HepG2 (cell line): ENCODE results near the gene GDI1. TPM values are rescaled to one million over a fixed set of nuclear protein-coding genes. Genes with fewer than 3 reads are reported as not detected.

ENCODE experiments used
- ATAC-seq: fragments of 200-7000 bp; cut with Tn5 transposase; 3 replicates; pipeline ENCODE4 v1.9.1; 2020; ENCODE audit warnings: mild to moderate bottlenecking, moderate library complexity
- BruUV-seq: library from RNA; stranded (reverse); fragments of 400-500 nt; replicated peaks from 2 replicates; lab custom pipeline; 2021; lab: Mats Ljungman, UMichigan
- CTCF ChIA-PET: fragments of 300-600 bp; formaldehyde crosslinking; extraction: SDS; loops from one replicate; lab custom pipeline; 2021; ENCODE audit warnings: low total read pairs, inconsistent platforms, low intra/inter-chr PET ratio; lab: Yijun Ruan, JAX
- POLR2A ChIA-PET: fragments of 350-600 bp; sonication (Branson Sonifier 250); formaldehyde crosslinking; loops from one replicate; lab custom pipeline; 2020; ENCODE audit warnings: antibody characterized with exemption, inconsistent platforms; lab: Yijun Ruan, JAX
- DNase-seq: peaks from one replicate; pipeline ENCODE4 v3.0.0-alpha.2; 2015; ENCODE audit warnings: low spot score
- FAIRE-seq: peaks from 3 replicates; lab custom pipeline; 2011; peaks lifted over from hg19 to GRCh38; lab: Jason Lieb, UNC
- H2AFZ ChIP-seq: one replicate; pipeline ENCODE4 v1.6.1; 2011; ENCODE audit warnings: low read length, inconsistent platforms
- H3K27ac ChIP-seq: fragments of 300-600 bp; 3 replicates; pipeline ENCODE4 v1.8.0; 2011; ENCODE audit warnings: mixed run types, mild to moderate bottlenecking, mixed read lengths, low read length, inconsistent platforms; ENCODE audit not compliant: insufficient read depth; ENCODE audit errors: extremely low read length
- H3K27me3 ChIP-seq, 2 experiments: fragments of 200-600 bp in 1 of 2; 2 replicates in 1 of 2; 3 replicates in 1 of 2; pipeline versions ENCODE4 v1.6.0 to v1.8.0; 2011; ENCODE audit warnings: low read length in 2 of 2, mild to moderate bottlenecking in 2 of 2, moderate library complexity in 2 of 2, inconsistent platforms in 1 of 2; ENCODE audit not compliant: insufficient read depth in 2 of 2, control insufficient read depth in 1 of 2
- H3K36me3 ChIP-seq, 2 experiments: fragments of 200-600 bp in 1 of 2; replicated peaks in 1 of 2; 2 replicates in 1 of 2; 3 replicates in 1 of 2; pipeline versions ENCODE4 v1.5.1 to v1.8.0; 2011; ENCODE audit warnings: low read length in 2 of 2, inconsistent platforms in 1 of 2; ENCODE audit not compliant: insufficient read depth in 2 of 2, control insufficient read depth in 1 of 2
- H3K4me1 ChIP-seq: 2 replicates; pipeline ENCODE4 v1.5.1; 2012; ENCODE audit warnings: low read length, inconsistent platforms; ENCODE audit not compliant: insufficient read depth
- H3K4me2 ChIP-seq: 2 replicates; pipeline ENCODE4 v1.6.0; 2011; ENCODE audit warnings: low read depth, low read length, inconsistent platforms
- H3K4me3 ChIP-seq, 3 experiments: fragments of 200-600 bp in 1 of 3; sonication (generic), shearing (Covaris generic) in 1 of 3; replicated peaks in 1 of 3; 2 replicates each; pipeline ENCODE4 v1.5.1; 2011 to 2016; ENCODE audit warnings: low read length in 3 of 3, inconsistent platforms in 2 of 3, low read depth in 2 of 3, mild to moderate bottlenecking in 2 of 3, control low read depth in 1 of 3, mixed read lengths in 1 of 3; ENCODE audit not compliant: insufficient read depth in 1 of 3
- H3K79me2 ChIP-seq: one replicate; pipeline ENCODE4 v1.6.1; 2011; ENCODE audit warnings: low read length, inconsistent platforms; ENCODE audit not compliant: insufficient read depth
- H3K9ac ChIP-seq: 2 replicates; pipeline ENCODE4 v1.6.0; 2011; ENCODE audit warnings: mild to moderate bottlenecking, low read depth, low read length, inconsistent platforms; ENCODE audit not compliant: insufficient read depth
- H3K9me3 ChIP-seq: 2 replicates; pipeline ENCODE4 v1.5.1; 2012; ENCODE audit warnings: mild to moderate bottlenecking, low read length
- H4K20me1 ChIP-seq: 2 replicates; pipeline ENCODE4 v1.6.0; 2011; ENCODE audit warnings: inconsistent platforms, mild to moderate bottlenecking, low read length, moderate library complexity; ENCODE audit not compliant: insufficient read depth
- CREB1 ChIP-seq, 2 experiments: fragments of 450-650 bp in 1 of 2; IDR thresholded peaks; 2 replicates each; pipeline ENCODE4 v1.6.1; 2016 to 2017; ENCODE audit warnings: control low read depth in 1 of 2, mild to moderate bottlenecking in 1 of 2, missing compliant biosample characterization in 1 of 2, missing genetic modification characterization in 1 of 2
- DR1 ChIP-seq: sonication (generic); formaldehyde crosslinking; IDR thresholded peaks from 2 replicates; pipeline ENCODE4 v1.8.0; 2021; ENCODE audit warnings: mild to moderate bottlenecking, missing genetic modification reagents, inconsistent platforms
- EHMT2 ChIP-seq: fragments of 200-600 bp; sonication (generic); IDR thresholded peaks from 2 replicates; pipeline ENCODE4 v1.7.0; 2017; ENCODE audit warnings: antibody characterized with exemption, low read depth, low read length, borderline replicate concordance
- GPN1 ChIP-seq: sonication (generic); formaldehyde crosslinking; IDR thresholded peaks from 2 replicates; pipeline ENCODE4 v1.5.1; 2020; ENCODE audit warnings: missing genetic modification reagents, borderline replicate concordance
- ZNF33A ChIP-seq: sonication (generic); formaldehyde crosslinking; IDR thresholded peaks from 2 replicates; pipeline ENCODE4 v1.5.1; 2020; ENCODE audit warnings: missing genetic modification reagents, mild to moderate bottlenecking, moderate library complexity, borderline replicate concordance
- ZNF746 ChIP-seq: sonication (generic); formaldehyde crosslinking; IDR thresholded peaks from 2 replicates; pipeline ENCODE4 v1.8.0; 2022; ENCODE audit warnings: mild to moderate bottlenecking, missing genetic modification reagents
- ZNF776 ChIP-seq: sonication (generic); formaldehyde crosslinking; IDR thresholded peaks from 2 replicates; pipeline ENCODE4 v1.4.0; 2020; ENCODE audit warnings: mild to moderate bottlenecking, missing genetic modification reagents
- WGBS: methylation state at CpG from one replicate; pipeline ENCODE4 v1.1.6; 2017; ENCODE audit warnings: low lambda C conversion rate; 5-methylcytosine and 5-hydroxymethylcytosine counted together
- in situ Hi-C: cut with HindIII; loops from 2 replicates; pipeline ENCODE4 v1.10.0; 2017; ENCODE audit warnings: low pct_unique_long_range_greater_than_20kb; ENCODE audit not compliant: extremely low pct_ligation_motif_present
- intact Hi-C: fragments of 100-400 bp; cut with micrococcal nuclease; formaldehyde crosslinking; loops from one replicate; pipeline ENCODE4 v1.10.0; 2022; ENCODE audit not compliant: unreplicated experiment
- polyA plus RNA-seq, 8 experiments: library from polyadenylated mRNA; depleted of rRNA in 3 of 8; stranded (reverse) in 7 of 8; unstranded in 1 of 8; fragments of >200 nt; fragmentation: Illumina TruSeq in 4 of 8; extraction: Trizol in 4 of 8; gene quantifications; 2 replicates each; pipeline versions ENCODE4 v1.2.1 to v1.2.3, GENCODE V29; 2011 to 2016; ENCODE audit warnings: low read depth in 4 of 8, missing spikeins in 1 of 8, mixed read lengths in 1 of 8; ENCODE audit not compliant: insufficient read depth in 1 of 8
- total RNA-seq, 5 experiments: library from RNA; depleted of rRNA; stranded (reverse); fragments of >200 nt; fragmentation: Illumina TruSeq; extraction: Trizol; gene quantifications; 2 replicates each; pipeline ENCODE4 v1.2.3, GENCODE V29; 2016; ENCODE audit warnings: low read depth in 1 of 5
- TF ChIP-seq, protein P1 (sequence below): IDR thresholded peaks from 2 replicates; pipeline ENCODE4 v1.6.1; 2016; ENCODE audit warnings: low read depth
- TF ChIP-seq, protein P2 (sequence below): sonication (generic); formaldehyde crosslinking; IDR thresholded peaks from 2 replicates; pipeline ENCODE4 v1.4.0; 2020; ENCODE audit warnings: missing genetic modification reagents, borderline replicate concordance
- TF ChIP-seq, protein P3 (sequence below): sonication (generic); formaldehyde crosslinking; conservative IDR thresholded peaks from 2 replicates; pipeline ENCODE4 v1.8.1; 2023; ENCODE audit warnings: missing genetic modification reagents
- TF ChIP-seq, protein P4 (sequence below): sonication (generic); formaldehyde crosslinking; IDR thresholded peaks from 2 replicates; pipeline ENCODE4 v1.4.0; 2020; ENCODE audit warnings: low read depth, mild to moderate bottlenecking, missing genetic modification reagents

GDI1 gene
- total and polyA plus RNA-seq, 2 of the 13 experiments (the other 11 are each of a cell fraction or from before 2014, with no cell fraction given) = 17.4 to 105 TPM

DNA sequence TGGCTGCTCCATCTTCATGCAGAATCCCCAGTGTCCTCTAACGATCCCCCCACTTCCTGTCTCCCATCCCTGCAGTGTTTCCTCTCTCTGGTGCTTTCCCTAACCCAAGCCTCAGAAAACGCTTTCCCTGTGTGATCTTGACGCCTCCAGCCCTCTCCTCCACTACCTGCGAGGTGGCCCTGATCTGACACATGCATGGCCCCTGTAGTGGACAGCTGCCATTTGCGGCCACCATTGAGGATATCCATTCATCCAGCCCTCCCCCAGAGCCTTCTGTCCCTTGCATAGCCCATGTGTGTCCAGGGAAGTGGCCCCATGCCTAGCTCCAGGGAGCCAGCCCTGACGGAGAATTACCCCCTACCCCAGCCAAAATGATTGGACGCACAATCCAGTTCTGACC, 46.4 kb downstream of the GDI1 start:
- H3K9me3 ChIP-seq = no peaks in the 10 kb centered on the region
- no peak overlapping the region for H3K27ac ChIP-seq
- in situ Hi-C loops (loop anchor here (5.0 kb wide), 1 partner anchor 34 kb away; the partner anchor contains the start of gene FAM3A), intact Hi-C loops (no loop called here)
- ChIA-PET POLR2A (interaction anchor here (2.3 kb wide), 1 partner anchor 7 kb away, joined by 11 read pairs; the partner anchor contains the start of gene SLC10A3), CTCF (no interaction called here)
- FAIRE-seq = no peak
- H2AFZ ChIP-seq = no peak overlapping the region
- H3K4me1 ChIP-seq = peaks cover 18% of the 10 kb centered on the region
- no peaks in the 10 kb centered on the region; a peak in 1 of 5 replicates for H3K36me3 ChIP-seq
- H3K27me3 ChIP-seq = no peaks in the 10 kb centered on the region
- WGBS = 92% methylated on average over 7 of the region's 7 CpGs
- ATAC-seq = no peak
- H3K4me2 ChIP-seq = no peak overlapping the region
- no peaks in the 10 kb centered on the region for H4K20me1 ChIP-seq
- no peak overlapping the region for H3K4me3 ChIP-seq
- H3K79me2 ChIP-seq = no peaks in the 10 kb centered on the region
- no peak overlapping the region for H3K9ac ChIP-seq
- no peak for DNase-seq
- TF ChIP-seq, protein P1, sequence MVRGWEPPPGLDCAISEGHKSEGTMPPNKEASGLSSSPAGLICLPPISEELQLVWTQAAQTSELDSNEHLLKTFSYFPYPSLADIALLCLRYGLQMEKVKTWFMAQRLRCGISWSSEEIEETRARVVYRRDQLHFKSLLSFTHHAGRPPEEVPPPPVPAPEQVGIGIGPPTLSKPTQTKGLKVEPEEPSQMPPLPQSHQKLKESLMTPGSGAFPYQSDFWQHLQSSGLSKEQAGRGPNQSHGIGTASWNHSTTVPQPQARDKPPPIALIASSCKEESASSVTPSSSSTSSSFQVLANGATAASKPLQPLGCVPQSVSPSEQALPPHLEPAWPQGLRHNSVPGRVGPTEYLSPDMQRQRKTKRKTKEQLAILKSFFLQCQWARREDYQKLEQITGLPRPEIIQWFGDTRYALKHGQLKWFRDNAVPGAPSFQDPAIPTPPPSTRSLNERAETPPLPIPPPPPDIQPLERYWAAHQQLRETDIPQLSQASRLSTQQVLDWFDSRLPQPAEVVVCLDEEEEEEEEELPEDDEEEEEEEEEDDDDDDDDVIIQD = no peak
- TF ChIP-seq GPN1 (CRISPR knock-in tag) = no peak
- TF ChIP-seq, protein P2, sequence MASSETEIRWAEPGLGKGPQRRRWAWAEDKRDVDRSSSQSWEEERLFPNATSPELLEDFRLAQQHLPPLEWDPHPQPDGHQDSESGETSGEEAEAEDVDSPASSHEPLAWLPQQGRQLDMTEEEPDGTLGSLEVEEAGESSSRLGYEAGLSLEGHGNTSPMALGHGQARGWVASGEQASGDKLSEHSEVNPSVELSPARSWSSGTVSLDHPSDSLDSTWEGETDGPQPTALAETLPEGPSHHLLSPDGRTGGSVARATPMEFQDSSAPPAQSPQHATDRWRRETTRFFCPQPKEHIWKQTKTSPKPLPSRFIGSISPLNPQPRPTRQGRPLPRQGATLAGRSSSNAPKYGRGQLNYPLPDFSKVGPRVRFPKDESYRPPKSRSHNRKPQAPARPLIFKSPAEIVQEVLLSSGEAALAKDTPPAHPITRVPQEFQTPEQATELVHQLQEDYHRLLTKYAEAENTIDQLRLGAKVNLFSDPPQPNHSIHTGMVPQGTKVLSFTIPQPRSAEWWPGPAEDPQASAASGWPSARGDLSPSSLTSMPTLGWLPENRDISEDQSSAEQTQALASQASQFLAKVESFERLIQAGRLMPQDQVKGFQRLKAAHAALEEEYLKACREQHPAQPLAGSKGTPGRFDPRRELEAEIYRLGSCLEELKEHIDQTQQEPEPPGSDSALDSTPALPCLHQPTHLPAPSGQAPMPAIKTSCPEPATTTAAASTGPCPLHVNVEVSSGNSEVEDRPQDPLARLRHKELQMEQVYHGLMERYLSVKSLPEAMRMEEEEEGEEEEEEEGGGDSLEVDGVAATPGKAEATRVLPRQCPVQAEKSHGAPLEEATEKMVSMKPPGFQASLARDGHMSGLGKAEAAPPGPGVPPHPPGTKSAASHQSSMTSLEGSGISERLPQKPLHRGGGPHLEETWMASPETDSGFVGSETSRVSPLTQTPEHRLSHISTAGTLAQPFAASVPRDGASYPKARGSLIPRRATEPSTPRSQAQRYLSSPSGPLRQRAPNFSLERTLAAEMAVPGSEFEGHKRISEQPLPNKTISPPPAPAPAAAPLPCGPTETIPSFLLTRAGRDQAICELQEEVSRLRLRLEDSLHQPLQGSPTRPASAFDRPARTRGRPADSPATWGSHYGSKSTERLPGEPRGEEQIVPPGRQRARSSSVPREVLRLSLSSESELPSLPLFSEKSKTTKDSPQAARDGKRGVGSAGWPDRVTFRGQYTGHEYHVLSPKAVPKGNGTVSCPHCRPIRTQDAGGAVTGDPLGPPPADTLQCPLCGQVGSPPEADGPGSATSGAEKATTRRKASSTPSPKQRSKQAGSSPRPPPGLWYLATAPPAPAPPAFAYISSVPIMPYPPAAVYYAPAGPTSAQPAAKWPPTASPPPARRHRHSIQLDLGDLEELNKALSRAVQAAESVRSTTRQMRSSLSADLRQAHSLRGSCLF (CRISPR knock-in tag) = no peak
- TF ChIP-seq EHMT2 = no peak
- no peak for TF ChIP-seq DR1 (CRISPR knock-in tag)
- TF ChIP-seq ZNF33A (CRISPR knock-in tag) = no peak
- TF ChIP-seq, protein P3, sequence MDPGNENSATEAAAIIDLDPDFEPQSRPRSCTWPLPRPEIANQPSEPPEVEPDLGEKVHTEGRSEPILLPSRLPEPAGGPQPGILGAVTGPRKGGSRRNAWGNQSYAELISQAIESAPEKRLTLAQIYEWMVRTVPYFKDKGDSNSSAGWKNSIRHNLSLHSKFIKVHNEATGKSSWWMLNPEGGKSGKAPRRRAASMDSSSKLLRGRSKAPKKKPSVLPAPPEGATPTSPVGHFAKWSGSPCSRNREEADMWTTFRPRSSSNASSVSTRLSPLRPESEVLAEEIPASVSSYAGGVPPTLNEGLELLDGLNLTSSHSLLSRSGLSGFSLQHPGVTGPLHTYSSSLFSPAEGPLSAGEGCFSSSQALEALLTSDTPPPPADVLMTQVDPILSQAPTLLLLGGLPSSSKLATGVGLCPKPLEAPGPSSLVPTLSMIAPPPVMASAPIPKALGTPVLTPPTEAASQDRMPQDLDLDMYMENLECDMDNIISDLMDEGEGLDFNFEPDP (CRISPR knock-in tag) = no peak
- TF ChIP-seq ZNF776 (CRISPR knock-in tag) = no peak
- TF ChIP-seq, protein P4, sequence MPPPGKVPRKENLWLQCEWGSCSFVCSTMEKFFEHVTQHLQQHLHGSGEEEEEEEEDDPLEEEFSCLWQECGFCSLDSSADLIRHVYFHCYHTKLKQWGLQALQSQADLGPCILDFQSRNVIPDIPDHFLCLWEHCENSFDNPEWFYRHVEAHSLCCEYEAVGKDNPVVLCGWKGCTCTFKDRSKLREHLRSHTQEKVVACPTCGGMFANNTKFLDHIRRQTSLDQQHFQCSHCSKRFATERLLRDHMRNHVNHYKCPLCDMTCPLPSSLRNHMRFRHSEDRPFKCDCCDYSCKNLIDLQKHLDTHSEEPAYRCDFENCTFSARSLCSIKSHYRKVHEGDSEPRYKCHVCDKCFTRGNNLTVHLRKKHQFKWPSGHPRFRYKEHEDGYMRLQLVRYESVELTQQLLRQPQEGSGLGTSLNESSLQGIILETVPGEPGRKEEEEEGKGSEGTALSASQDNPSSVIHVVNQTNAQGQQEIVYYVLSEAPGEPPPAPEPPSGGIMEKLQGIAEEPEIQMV (CRISPR knock-in tag) = no peak
- TF ChIP-seq ZNF746 = no peak
- no peak for TF ChIP-seq CREB1 (IDR thresholded peaks at IDR 0.05)
- TF ChIP-seq CREB1 (CRISPR knock-in tag; IDR thresholded peaks at IDR 0.05) = no peak
- BruUV-seq = no TSS peak
